G401 (cell line): ENCODE measurements around the gene TPCN1. TPM values are rescaled to one million over a fixed set of nuclear protein-coding genes. Genes with fewer than 3 reads are reported as not detected.
A peak's percentile ranks its signal among the peaks of the same experiment; 100 is the strongest.

ENCODE experiments used
- DNase-seq: peaks from one replicate; pipeline ENCODE4 v3.0.0-alpha.2; 2015; ENCODE audit warnings: low spot score
- in situ Hi-C: cut with HindIII; loops from 2 replicates; pipeline ENCODE4 v1.10.0; 2016; ENCODE audit warnings: low sequenced_read_pairs, mixed read lengths
- total RNA-seq: library from RNA; depleted of rRNA; stranded (reverse); fragments of >200 nt; shearing (Covaris generic); gene quantifications from 2 replicates; pipeline ENCODE4 v1.2.3, GENCODE V29; 2014

The TPCN1 gene
- total RNA-seq, 1 experiment from 2014 or later = 14.3 TPM

- in situ Hi-C loops = no loop called here
- no peak for DNase-seq
These were observed 96.9 kb downstream of the TPCN1 start for GRCh38 chr12:113318046-113318656.

GRCh38 chr12:113318900-113319628 is 97.8 kb downstream of the TPCN1 start:
- in situ Hi-C loops = no loop called here
- DNase-seq = no peak

GRCh38 chr12:113320401-113320800 is 99.1 kb downstream of the TPCN1 start:
- no peak for DNase-seq
- in situ Hi-C loops = no loop called here

GRCh38 chr12:113322343-113322742 is 101.1 kb downstream of the TPCN1 start:
- in situ Hi-C loops = no loop called here
- no peak for DNase-seq

GRCh38 chr12:113325916-113326315 is 104.7 kb downstream of the TPCN1 start:
- peak; percentile 31 for DNase-seq

GRCh38 chr12:113326775-113327395 is 105.6 kb downstream of the TPCN1 start:
- DNase-seq = no peak
- in situ Hi-C loops = no loop called here

More at GRCh38 chr12:113325916-113326315, 104.7 kb downstream of the TPCN1 start:
- in situ Hi-C loops = no loop called here

- DNase-seq = no peak
- in situ Hi-C loops = no loop called here
These were observed 107.2 kb downstream of the TPCN1 start for GRCh38 chr12:113328368-113328889.

- no peak for DNase-seq
- in situ Hi-C loops = no loop called here
These were observed 107.9 kb downstream of the TPCN1 start for GRCh38 chr12:113329022-113329790.

GRCh38 chr12:113329791-113330417 is 108.6 kb downstream of the TPCN1 start:
- in situ Hi-C loops = no loop called here
- DNase-seq = no peak

GRCh38 chr12:113330505-113330904 is 109.2 kb downstream of the TPCN1 start:
- no peak for DNase-seq
- in situ Hi-C loops = no loop called here

GRCh38 chr12:113332688-113333417 is 111.6 kb downstream of the TPCN1 start:
- in situ Hi-C loops = no loop called here
- peak; percentile 16 for DNase-seq

- in situ Hi-C loops = no loop called here
- no peak for DNase-seq
These were observed 112.1 kb downstream of the TPCN1 start for GRCh38 chr12:113333418-113333750.

GRCh38 chr12:113333877-113334785 is 112.9 kb downstream of the TPCN1 start:
- DNase-seq = no peak
- in situ Hi-C loops = no loop called here

GRCh38 chr12:113334786-113335539 is 113.7 kb downstream of the TPCN1 start, which contains the start of gene SLC8B1:
Gene SLC8B1, minus strand, starts transcription at chr12:113335109. Its CDS starts 2,231 bp downstream, at chr12:113332878.
- in situ Hi-C loops = no loop called here
- peak; percentile 83 for DNase-seq

GRCh38 chr12:113339540-113339939 is 118.3 kb downstream of the TPCN1 start:
- in situ Hi-C loops = no loop called here
- DNase-seq = no peak

GRCh38 chr12:113340061-113340460 is 118.8 kb downstream of the TPCN1 start:
- DNase-seq = no peak
- in situ Hi-C loops = no loop called here

GRCh38 chr12:113341535-113341934 is 120.3 kb downstream of the TPCN1 start:
- in situ Hi-C loops = no loop called here
- DNase-seq = no peak
